Keratinocyte (primary cell): ENCODE measurements around the gene SOWAHA. TPM values are rescaled to one million over a fixed set of nuclear protein-coding genes. Genes with fewer than 3 reads are reported as not detected.

Experiments
- DNase-seq: peaks from one replicate; pipeline ENCODE4 v3.0.0-alpha.2; 2011; ENCODE audit warnings: low read depth, missing footprints, low spot score
- FAIRE-seq: peaks from 2 replicates; lab custom pipeline; 2011; peaks lifted over from hg19 to GRCh38; lab: Jason Lieb, UNC
- H2AFZ ChIP-seq: 2 replicates; pipeline ENCODE4 v1.6.0; 2012; ENCODE audit warnings: low read length, control low read depth, inconsistent platforms; ENCODE audit not compliant: control insufficient read depth
- H3K27ac ChIP-seq: 2 replicates; pipeline ENCODE4 v1.5.1; 2011; ENCODE audit warnings: low read length; ENCODE audit not compliant: control insufficient read depth, insufficient read depth
- H3K27me3 ChIP-seq: 3 replicates; pipeline ENCODE4 v1.6.0; 2011; ENCODE audit warnings: low read length; ENCODE audit not compliant: control insufficient read depth, insufficient read depth; ENCODE audit errors: extremely low read depth
- H3K36me3 ChIP-seq, 2 experiments: 2 replicates in 1 of 2; 3 replicates in 1 of 2; pipeline ENCODE4 v1.5.1; 2011; ENCODE audit warnings: low read length in 2 of 2, mild to moderate bottlenecking in 1 of 2; ENCODE audit not compliant: control insufficient read depth in 2 of 2, insufficient read depth in 2 of 2; ENCODE audit errors: extremely low read depth in 1 of 2
- H3K4me1 ChIP-seq: 3 replicates; pipeline ENCODE4 v1.5.1; 2011; ENCODE audit warnings: low read length; ENCODE audit not compliant: control insufficient read depth, insufficient read depth; ENCODE audit errors: extremely low read depth
- H3K4me2 ChIP-seq: 3 replicates; pipeline ENCODE4 v1.6.0; 2011; ENCODE audit warnings: low read depth, low read length; ENCODE audit not compliant: control insufficient read depth, insufficient read depth; ENCODE audit errors: extremely low read depth
- H3K4me3 ChIP-seq, 3 experiments: fragments of 200-600 bp in 1 of 3; sonication (generic) in 1 of 3; 2 replicates in 2 of 3; 3 replicates in 1 of 3; pipeline ENCODE4 v1.5.1; 2011 to 2016; ENCODE audit warnings: low read length in 3 of 3, mild to moderate bottlenecking in 3 of 3, control low read depth in 2 of 3, inconsistent platforms in 1 of 3, low read depth in 1 of 3, mixed read lengths in 1 of 3, mixed run types in 1 of 3, moderate library complexity in 1 of 3; ENCODE audit not compliant: control insufficient read depth in 2 of 3, insufficient read depth in 2 of 3; ENCODE audit errors: extremely low read depth in 1 of 3
- H3K79me2 ChIP-seq: 2 replicates; pipeline ENCODE4 v1.6.0; 2012; ENCODE audit warnings: low read length; ENCODE audit not compliant: control insufficient read depth, insufficient read depth
- H3K9ac ChIP-seq: 3 replicates; pipeline ENCODE4 v1.6.0; 2011; ENCODE audit warnings: low read length; ENCODE audit not compliant: control insufficient read depth, insufficient read depth; ENCODE audit errors: extremely low read depth
- H3K9me1 ChIP-seq: 3 replicates; pipeline ENCODE4 v1.6.0; 2011; ENCODE audit warnings: low read length; ENCODE audit not compliant: control insufficient read depth, insufficient read depth; ENCODE audit errors: extremely low read depth
- H3K9me3 ChIP-seq: 2 replicates; pipeline ENCODE4 v1.5.1; 2012; ENCODE audit warnings: low read depth, low read length; ENCODE audit not compliant: control insufficient read depth
- H4K20me1 ChIP-seq: 3 replicates; pipeline ENCODE4 v1.6.0; 2011; ENCODE audit warnings: low read length; ENCODE audit not compliant: control insufficient read depth, insufficient read depth; ENCODE audit errors: extremely low read depth
- CTCF ChIP-seq, 3 experiments: IDR thresholded peaks in 1 of 3; conservative IDR thresholded peaks in 1 of 3; optimal IDR thresholded peaks in 1 of 3; 2 replicates in 2 of 3; 3 replicates in 1 of 3; pipeline versions ENCODE3 to v1.5.1; 2011; ENCODE audit warnings: low read length in 3 of 3, mild to moderate bottlenecking in 3 of 3, moderate library complexity in 2 of 3, control low read depth in 1 of 3, inconsistent platforms in 1 of 3; ENCODE audit not compliant: insufficient read depth in 2 of 3; ENCODE audit errors: extremely low read depth in 1 of 3
- EZH2 ChIP-seq: IDR thresholded peaks from one replicate; pipeline ENCODE4 v1.6.1; 2012; ENCODE audit warnings: inconsistent platforms, mild to moderate bottlenecking, low read length, moderate library complexity
- dilution Hi-C: fragments of 300-500 bp; cut with MboI; formaldehyde crosslinking; loops from one replicate; pipeline ENCODE4 v1.7.0; 2020; ENCODE audit warnings: low sequenced_read_pairs; ENCODE audit not compliant: extremely low pct_ligation_motif_present
- polyA plus RNA-seq, 5 experiments: library from polyadenylated mRNA; depleted of rRNA in 3 of 5; stranded (reverse) in 3 of 5; stranded (forward) in 1 of 5; unstranded in 1 of 5; fragments of >200 nt; gene quantifications; 1 replicate in 1 of 5; 2 replicates in 3 of 5; 3 replicates in 1 of 5; pipeline versions ENCODE4 v1.2.1 to v1.2.3, GENCODE V29; 2011 to 2012; ENCODE audit warnings: missing spikeins in 2 of 5, low read depth in 1 of 5, low replicate concordance in 1 of 5

The SOWAHA gene
- polyA plus RNA-seq, 1 donor (not counting 4 experiments of a cell fraction or from before 2014, with no cell fraction given), result not detected

- H3K9me1 ChIP-seq, result no peaks in the 10 kb centered on the region
- H3K4me1 ChIP-seq, result no peaks in the 10 kb centered on the region
- no peak for DNase-seq
- H3K4me2 ChIP-seq, result no peak overlapping the region
- peaks cover 39% of the 10 kb centered on the region for H3K27me3 ChIP-seq
- TF ChIP-seq CTCF (optimal IDR thresholded peaks at IDR 0.05 in 1 of 3, IDR thresholded peaks at IDR 0.05 in 1 of 3, conservative IDR thresholded peaks at IDR 0.05 in 1 of 3; ENCODE audit: extremely low read depth in 1 of 3, insufficient read depth in 2 of 3, low read length in 3 of 3) (no peak), EZH2 (no peak)
- no peak overlapping the region for H2AFZ ChIP-seq
- no peaks in the 10 kb centered on the region for H3K9me3 ChIP-seq
- FAIRE-seq, result no peak
- dilution Hi-C loops, result no loop called here
- no peak overlapping the region for H3K27ac ChIP-seq
- H3K4me3 ChIP-seq, result no peak overlapping the region
- H3K79me2 ChIP-seq, result no peaks in the 10 kb centered on the region
- no peak overlapping the region for H3K9ac ChIP-seq
- H3K36me3 ChIP-seq, result no peaks in the 10 kb centered on the region
- no peaks in the 10 kb centered on the region for H4K20me1 ChIP-seq
Observed at GRCh38 chr5:132816083-132816482, 3.0 kb downstream of the SOWAHA start.

- no peak overlapping the region for H3K27ac ChIP-seq
- H3K4me1 ChIP-seq, result no peaks in the 10 kb centered on the region
- FAIRE-seq, result no peak
- H3K27me3 ChIP-seq, result peaks cover 39% of the 10 kb centered on the region
- no peak overlapping the region for H3K4me3 ChIP-seq
- no peak for TF ChIP-seq CTCF (optimal IDR thresholded peaks at IDR 0.05 in 1 of 3, IDR thresholded peaks at IDR 0.05 in 1 of 3, conservative IDR thresholded peaks at IDR 0.05 in 1 of 3; ENCODE audit: extremely low read depth in 1 of 3, insufficient read depth in 2 of 3, low read length in 3 of 3)
- TF ChIP-seq EZH2, result no peak
- no peaks in the 10 kb centered on the region for H3K36me3 ChIP-seq
- no peak for DNase-seq
- no peaks in the 10 kb centered on the region for H4K20me1 ChIP-seq
- H3K79me2 ChIP-seq, result no peaks in the 10 kb centered on the region
- no peak overlapping the region for H3K9ac ChIP-seq
- no peaks in the 10 kb centered on the region for H3K9me1 ChIP-seq
- no peaks in the 10 kb centered on the region for H3K9me3 ChIP-seq
- no peak overlapping the region for H2AFZ ChIP-seq
- dilution Hi-C loops, result no loop called here
- no peak overlapping the region for H3K4me2 ChIP-seq
Observed at GRCh38 chr5:132816554-132816953, 3.5 kb downstream of the SOWAHA start.
